ENCODE results near the gene ANTKMT.
"Not testable (repeated sequence)": the region's sequence is repeated elsewhere in the genome, so short reads cannot be mapped to it uniquely, and the experiment has no call there.

ANTKMT gene

DNA sequence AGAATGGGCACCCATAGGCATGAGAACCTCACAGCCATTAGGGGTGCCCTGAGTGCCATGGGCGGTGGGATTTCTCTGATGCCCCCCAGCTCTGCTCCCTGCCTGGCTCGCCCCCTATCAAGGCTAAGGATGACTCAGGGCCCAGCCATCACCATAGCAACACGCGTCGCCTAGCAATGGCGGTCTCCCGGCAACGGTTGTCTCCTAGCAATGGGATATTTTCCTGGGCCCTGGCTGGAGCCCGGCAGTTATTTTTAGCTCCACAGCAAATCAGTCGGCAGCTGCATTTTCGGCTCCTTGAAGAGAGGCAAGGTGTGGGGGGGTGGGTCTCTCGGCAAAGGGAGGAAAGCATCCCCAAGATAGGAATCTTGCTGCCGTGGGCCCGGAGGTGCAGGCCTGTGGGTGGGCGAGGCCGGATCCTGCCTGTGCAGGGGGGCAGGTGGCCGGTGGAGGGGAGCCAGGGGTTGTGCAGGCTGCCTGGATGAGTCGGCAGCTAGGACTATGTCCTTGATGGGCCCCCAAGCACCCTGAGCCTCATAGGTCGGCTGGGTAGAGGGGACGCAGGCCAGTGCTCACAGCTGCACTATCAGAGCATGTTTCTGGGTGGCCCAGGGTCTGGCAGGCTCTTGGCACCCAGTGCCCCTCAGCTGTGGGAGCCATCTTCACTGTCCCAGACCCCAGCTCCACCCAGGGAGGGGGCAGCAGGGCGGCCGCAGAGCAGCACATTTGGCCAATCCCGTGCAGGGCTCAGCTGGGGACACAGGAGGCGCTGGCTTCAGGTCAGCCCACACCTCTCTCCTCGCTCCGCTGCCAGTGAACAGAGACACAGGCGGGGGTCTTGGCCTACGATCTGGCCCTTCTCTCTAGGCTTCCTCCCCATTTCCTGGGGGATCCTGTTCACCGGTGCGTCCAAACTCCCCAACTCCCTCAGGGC is 11.1 kb upstream of the ANTKMT start:
- no peak for TF ChIP-seq SP1 (IDR thresholded peaks at IDR 0.05)
- no peak for TF ChIP-seq FOXM1 (IDR thresholded peaks at IDR 0.05; ENCODE audit: borderline replicate concordance)
- no peak for TF ChIP-seq FOXK2 (IDR thresholded peaks at IDR 0.05)
- TF ChIP-seq ZNF384 (IDR thresholded peaks at IDR 0.05): no peak
- no peak for TF ChIP-seq FOXA1 (IDR thresholded peaks at IDR 0.05)
- no peak for TF ChIP-seq ELF4 (IDR thresholded peaks at IDR 0.05)
- no peak for TF ChIP-seq HDGF (IDR thresholded peaks at IDR 0.05; ENCODE audit: borderline replicate concordance)
- no peak for TF ChIP-seq SUZ12 (IDR thresholded peaks at IDR 0.05)
- TF ChIP-seq LEF1 (IDR thresholded peaks at IDR 0.05; ENCODE audit: borderline replicate concordance): no peak
- no peak for TF ChIP-seq TARDBP (IDR thresholded peaks at IDR 0.05)
- TF ChIP-seq ARNT (IDR thresholded peaks at IDR 0.05): no peak
- TF ChIP-seq, protein P1, sequence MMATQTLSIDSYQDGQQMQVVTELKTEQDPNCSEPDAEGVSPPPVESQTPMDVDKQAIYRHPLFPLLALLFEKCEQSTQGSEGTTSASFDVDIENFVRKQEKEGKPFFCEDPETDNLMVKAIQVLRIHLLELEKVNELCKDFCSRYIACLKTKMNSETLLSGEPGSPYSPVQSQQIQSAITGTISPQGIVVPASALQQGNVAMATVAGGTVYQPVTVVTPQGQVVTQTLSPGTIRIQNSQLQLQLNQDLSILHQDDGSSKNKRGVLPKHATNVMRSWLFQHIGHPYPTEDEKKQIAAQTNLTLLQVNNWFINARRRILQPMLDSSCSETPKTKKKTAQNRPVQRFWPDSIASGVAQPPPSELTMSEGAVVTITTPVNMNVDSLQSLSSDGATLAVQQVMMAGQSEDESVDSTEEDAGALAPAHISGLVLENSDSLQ (IDR thresholded peaks at IDR 0.05): no peak
- TF ChIP-seq L3MBTL2 (conservative IDR thresholded peaks at IDR 0.05): no peak
- no peak for TF ChIP-seq NFRKB (IDR thresholded peaks at IDR 0.05)
- no peak for TF ChIP-seq BHLHE40 (IDR thresholded peaks at IDR 0.05; ENCODE audit: borderline replicate concordance)
- no peak for TF ChIP-seq CTBP1 (IDR thresholded peaks at IDR 0.05; ENCODE audit: borderline replicate concordance)
- ChIA-PET POLR2A (interaction anchor here (0.6 to 1.8 kb wide), 6 partner anchors 10 to 78 kb away, joined by 3 to 7 read pairs (median 4); partner anchors contain the start of genes ANTKMT, CCDC78, HAGHL and JMJD8), CTCF (interaction anchor here (0.7 to 2.0 kb wide), 4 partner anchors 11 to 75 kb away, joined by 3 to 7 read pairs (median 5); partner anchors contain the start of genes ANTKMT and CCDC78)
- peak; percentile 69 for DNase-seq (ENCODE audit: extremely low spot score)

DNA sequence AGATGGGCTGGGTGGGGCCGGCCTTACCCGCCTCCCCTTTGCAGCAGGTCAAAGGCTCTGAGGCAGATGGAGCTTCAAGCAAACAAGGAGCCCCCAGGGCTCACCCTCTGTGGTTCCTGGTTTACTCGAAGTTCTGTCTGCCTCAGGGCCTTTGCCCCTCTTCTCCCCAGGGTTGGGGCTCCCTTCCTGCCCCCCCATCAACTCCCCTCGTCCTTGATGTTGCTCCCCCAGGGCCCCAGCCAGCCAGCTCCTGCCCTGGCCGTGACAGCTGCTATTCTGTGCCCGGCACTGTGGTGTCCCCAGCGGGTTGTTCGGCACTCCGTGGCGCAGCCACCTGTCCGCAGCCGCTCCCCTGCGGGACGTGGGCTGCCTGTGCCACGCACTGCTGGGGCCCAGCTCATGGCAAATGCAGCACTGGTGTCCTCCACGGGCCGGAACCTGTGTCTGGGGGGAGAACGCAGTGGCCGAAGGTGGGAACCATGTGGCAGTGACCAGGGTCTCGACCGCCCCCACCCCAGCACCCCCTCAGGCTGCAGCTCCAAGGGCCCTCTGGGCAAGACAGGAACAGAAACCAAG is 10.4 kb upstream of the ANTKMT start:
- no peak for DNase-seq (ENCODE audit: extremely low spot score)
- ChIA-PET CTCF (interaction anchor here (1.1 to 2.0 kb wide), 3 partner anchors 10 to 75 kb away, joined by 3 to 7 read pairs (median 6); partner anchors contain the start of genes ANTKMT and CCDC78), POLR2A (interaction anchor here (0.7 to 1.8 kb wide), 4 partner anchors 9 to 77 kb away, joined by 3 to 7 read pairs (median 4); partner anchors contain the start of genes CCDC78, HAGHL and RPUSD1)
- TF ChIP-seq TARDBP (IDR thresholded peaks at IDR 0.05): no peak
- TF ChIP-seq NFRKB (IDR thresholded peaks at IDR 0.05): no peak
- no peak for TF ChIP-seq FOXM1 (IDR thresholded peaks at IDR 0.05; ENCODE audit: borderline replicate concordance)
- TF ChIP-seq, protein P1 (IDR thresholded peaks at IDR 0.05): no peak
- no peak for TF ChIP-seq LEF1 (IDR thresholded peaks at IDR 0.05; ENCODE audit: borderline replicate concordance)
- TF ChIP-seq SUZ12 (IDR thresholded peaks at IDR 0.05): no peak
- TF ChIP-seq CTBP1 (IDR thresholded peaks at IDR 0.05; ENCODE audit: borderline replicate concordance): no peak
- TF ChIP-seq ELF4 (IDR thresholded peaks at IDR 0.05): no peak
- TF ChIP-seq FOXA1 (IDR thresholded peaks at IDR 0.05): no peak
- TF ChIP-seq SP1 (IDR thresholded peaks at IDR 0.05): no peak
- TF ChIP-seq HDGF (IDR thresholded peaks at IDR 0.05; ENCODE audit: borderline replicate concordance): no peak
- no peak for TF ChIP-seq ARNT (IDR thresholded peaks at IDR 0.05)
- TF ChIP-seq ZNF384 (IDR thresholded peaks at IDR 0.05): no peak
- no peak for TF ChIP-seq BHLHE40 (IDR thresholded peaks at IDR 0.05; ENCODE audit: borderline replicate concordance)
- TF ChIP-seq FOXK2 (IDR thresholded peaks at IDR 0.05): no peak
- TF ChIP-seq L3MBTL2 (conservative IDR thresholded peaks at IDR 0.05): no peak

DNA sequence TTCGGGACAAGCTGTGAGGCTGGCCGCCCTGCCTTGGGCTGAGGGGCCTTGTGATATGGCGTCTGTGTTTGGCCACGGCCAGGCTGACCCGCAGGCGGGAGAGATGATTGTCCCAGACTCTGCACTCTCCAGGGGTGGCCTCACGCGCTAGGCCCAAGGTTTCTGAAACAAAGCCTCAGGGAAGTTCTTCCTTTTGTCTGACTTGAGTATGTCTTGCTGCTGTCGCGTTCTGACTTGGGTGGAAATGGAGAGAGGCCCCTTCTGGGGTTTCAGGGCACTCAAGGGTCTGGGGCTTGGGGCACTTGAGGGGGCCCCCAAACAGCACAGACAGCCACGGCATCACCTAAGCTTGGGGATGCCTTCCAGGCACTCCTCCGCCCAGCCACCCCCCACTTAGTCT is 9.9 kb upstream of the ANTKMT start:
- TF ChIP-seq, protein P1 (IDR thresholded peaks at IDR 0.05): no peak
- TF ChIP-seq SUZ12 (IDR thresholded peaks at IDR 0.05) (no peak), LEF1 (IDR thresholded peaks at IDR 0.05; ENCODE audit: borderline replicate concordance) (no peak), TARDBP (IDR thresholded peaks at IDR 0.05) (no peak), ZNF384 (IDR thresholded peaks at IDR 0.05) (no peak), NFRKB (IDR thresholded peaks at IDR 0.05) (no peak), ELF4 (IDR thresholded peaks at IDR 0.05) (no peak), SP1 (IDR thresholded peaks at IDR 0.05) (no peak), CTBP1 (IDR thresholded peaks at IDR 0.05; ENCODE audit: borderline replicate concordance) (no peak), FOXA1 (IDR thresholded peaks at IDR 0.05) (no peak), L3MBTL2 (conservative IDR thresholded peaks at IDR 0.05) (no peak), FOXK2 (IDR thresholded peaks at IDR 0.05) (no peak), HDGF (IDR thresholded peaks at IDR 0.05; ENCODE audit: borderline replicate concordance) (no peak), BHLHE40 (IDR thresholded peaks at IDR 0.05; ENCODE audit: borderline replicate concordance) (no peak), FOXM1 (IDR thresholded peaks at IDR 0.05; ENCODE audit: borderline replicate concordance) (no peak), ARNT (IDR thresholded peaks at IDR 0.05) (no peak)
- POLR2A ChIA-PET: interaction anchor here (0.7 to 1.8 kb wide), 2 partner anchors 9 to 77 kb away, joined by 4 to 7 read pairs; partner anchors contain the start of gene RPUSD1
- no peak for DNase-seq (ENCODE audit: extremely low spot score)
- CTCF ChIA-PET: no interaction called here

DNA sequence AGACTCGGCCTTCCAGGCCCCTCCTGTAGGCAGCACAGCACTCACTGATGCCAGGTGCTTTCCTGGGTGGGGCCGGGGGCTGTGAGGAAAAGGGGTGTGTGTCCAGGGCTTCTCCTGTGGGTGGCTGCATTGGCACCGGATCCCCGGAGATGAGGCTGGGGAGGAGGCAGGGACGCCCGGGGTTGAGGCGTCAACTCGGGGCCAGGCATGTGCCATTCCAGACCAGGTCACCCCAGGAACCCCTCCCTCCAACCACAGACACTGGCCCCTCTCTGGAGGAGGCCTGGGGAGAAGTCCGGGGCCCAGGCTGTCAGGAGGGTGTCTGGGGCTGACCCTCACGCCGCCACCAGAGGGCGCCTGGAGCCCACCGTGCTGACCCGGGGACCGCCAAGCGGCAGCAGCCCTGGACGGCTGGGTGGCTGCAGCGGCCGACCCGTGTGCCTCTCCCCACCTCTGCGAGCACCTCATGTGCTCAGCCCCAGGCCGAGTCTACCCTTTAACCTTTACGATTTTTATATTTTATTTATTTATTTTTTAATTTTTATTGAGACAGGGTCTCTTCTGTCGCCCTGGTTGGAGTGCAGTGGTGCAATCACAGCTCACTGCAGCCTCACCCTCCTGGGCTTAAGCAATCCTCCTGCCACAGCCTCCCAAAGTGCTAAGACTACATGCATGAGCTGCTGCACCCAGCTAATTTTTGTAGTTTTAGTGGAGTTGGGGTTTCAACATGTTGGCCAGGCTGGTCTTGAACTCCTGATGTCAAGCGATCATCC is 9.2 kb upstream of the ANTKMT start:
- ChIA-PET CTCF (interaction anchor here (0.7 to 1.5 kb wide), 5 partner anchors 11 to 77 kb away, joined by 3 to 5 read pairs (median 4); partner anchors contain the start of genes CHTF18 and RPUSD1), POLR2A (interaction anchor here (0.8 to 1.7 kb wide), 4 partner anchors 10 to 77 kb away, joined by 3 to 9 read pairs (median 4); partner anchors contain the start of genes ANTKMT, CHTF18, CIAO3 and RPUSD1)
- peak; percentile 84 for DNase-seq (ENCODE audit: extremely low spot score)
- TF ChIP-seq FOXA1 (IDR thresholded peaks at IDR 0.05): no peak

DNA sequence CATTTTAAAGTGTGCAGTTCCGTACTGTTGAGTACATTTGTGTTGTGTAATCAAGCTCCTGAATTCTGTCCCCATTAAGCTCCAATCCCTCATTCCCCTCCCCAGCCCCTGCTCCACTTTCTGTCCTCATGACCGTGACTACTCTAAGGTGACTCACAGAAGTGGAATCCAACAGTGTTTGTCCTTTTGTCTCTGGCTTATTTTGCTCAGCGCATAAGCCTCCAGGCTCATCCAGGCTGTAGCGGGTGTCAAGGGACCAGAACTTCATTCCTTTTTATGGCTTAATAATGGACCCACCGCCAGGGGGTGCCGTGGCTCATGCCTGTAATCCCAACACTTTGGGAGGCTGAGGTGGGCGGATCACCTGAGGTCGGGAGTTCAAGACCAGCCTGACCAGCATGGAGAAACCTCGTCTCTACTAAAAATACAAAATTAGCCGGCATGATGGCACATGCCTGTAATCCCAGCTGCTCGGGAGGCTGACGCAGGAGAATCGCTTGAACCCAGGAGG is 8.2 kb upstream of the ANTKMT start:
- POLR2A ChIA-PET: interaction anchor here (0.8 to 1.7 kb wide), 4 partner anchors 9 to 76 kb away, joined by 3 to 9 read pairs (median 4); partner anchors contain the start of genes ANTKMT, CHTF18, CIAO3 and RPUSD1
- CTCF ChIA-PET: interaction anchor here (0.7 to 1.5 kb wide), 5 partner anchors 12 to 76 kb away, joined by 3 to 5 read pairs (median 4); partner anchors contain the start of genes CHTF18 and RPUSD1
- not testable (repeated sequence) for DNase-seq (ENCODE audit: extremely low spot score)

Data from HEK293T (cell line).